GM23338 (cell line): ENCODE data around the gene GNAS. TPM values are rescaled to one million over a fixed set of nuclear protein-coding genes. Genes with fewer than 3 reads are reported as not detected.

Experiments
- ATAC-seq: fragments of 200-7000 bp; cut with Tn5 transposase; 3 replicates; pipeline ENCODE4 v1.9.1; 2020
- DNase-seq: peaks from one replicate; pipeline ENCODE4 v3.0.0-alpha.2; 2015; ENCODE audit warnings: low spot score
- H2AFZ ChIP-seq: fragments of 200-600 bp; sonication (generic); 2 replicates; pipeline ENCODE4 v1.8.0; 2016; ENCODE audit warnings: antibody characterized with exemption, mild to moderate bottlenecking, moderate library complexity
- H3F3A ChIP-seq: fragments of 200-600 bp; sonication (generic); replicated peaks from 2 replicates; pipeline ENCODE4 v1.8.0; 2017; ENCODE audit warnings: antibody characterized with exemption, mixed run types, low read depth
- H3K27ac ChIP-seq: fragments of 200-600 bp; sonication (generic); 2 replicates; pipeline ENCODE4 v1.6.1; 2016; ENCODE audit warnings: low read depth
- H3K27me3 ChIP-seq: fragments of 200-600 bp; sonication (generic); 2 replicates; pipeline ENCODE4 v1.8.0; 2016; ENCODE audit warnings: mild to moderate bottlenecking, mixed run types, moderate library complexity; ENCODE audit not compliant: insufficient read depth
- H3K36me3 ChIP-seq: fragments of 200-600 bp; sonication (generic); 2 replicates; pipeline ENCODE4 v1.8.0; 2016; ENCODE audit warnings: mild to moderate bottlenecking; ENCODE audit not compliant: insufficient read depth
- H3K4me1 ChIP-seq: fragments of 200-600 bp; sonication (generic); 2 replicates; pipeline ENCODE4 v1.8.0; 2016; ENCODE audit warnings: mild to moderate bottlenecking, moderate library complexity; ENCODE audit not compliant: insufficient read depth
- H3K4me2 ChIP-seq: fragments of 200-600 bp; sonication (generic); 2 replicates; pipeline ENCODE4 v1.7.1; 2017; ENCODE audit warnings: mixed run types
- H3K4me3 ChIP-seq: fragments of 200-600 bp; sonication (generic); 2 replicates; pipeline ENCODE4 v1.6.1; 2016; ENCODE audit warnings: mixed run types
- H3K79me2 ChIP-seq: fragments of 200-600 bp; sonication (generic); replicated peaks from 2 replicates; pipeline ENCODE4 v1.8.0; 2017; ENCODE audit warnings: mild to moderate bottlenecking; ENCODE audit not compliant: insufficient read depth
- H3K9me2 ChIP-seq: fragments of 200-600 bp; sonication (generic); 2 replicates; pipeline ENCODE4 v1.8.0; 2017; ENCODE audit not compliant: insufficient read depth
- H4K20me1 ChIP-seq: fragments of 200-600 bp; sonication (generic); replicated peaks from 2 replicates; pipeline ENCODE4 v1.8.0; 2017; ENCODE audit warnings: mild to moderate bottlenecking; ENCODE audit not compliant: insufficient read depth
- H3K27ac Mint-ChIP-seq: 2 replicates; pipeline ENCODE4 v1.8.0; 2020; ENCODE audit warnings: inconsistent platforms, mild to moderate bottlenecking, moderate library complexity, mixed read lengths
- H3K27me3 Mint-ChIP-seq: 3 replicates; pipeline ENCODE4 v1.8.0; 2022; ENCODE audit warnings: low read depth, mild to moderate bottlenecking, moderate library complexity, mixed read lengths, inconsistent platforms; ENCODE audit not compliant: insufficient read depth, poor library complexity
- H3K36me3 Mint-ChIP-seq: 3 replicates; pipeline ENCODE4 v1.8.0; 2021; ENCODE audit warnings: low read depth, mild to moderate bottlenecking, inconsistent platforms, moderate library complexity, mixed read lengths
- H3K4me1 Mint-ChIP-seq: 3 replicates; pipeline ENCODE4 v1.8.0; 2020; ENCODE audit warnings: mild to moderate bottlenecking, inconsistent platforms, mixed read lengths
- H3K4me3 Mint-ChIP-seq: 3 replicates; pipeline ENCODE4 v1.8.0; 2021; ENCODE audit warnings: moderate library complexity, mild to moderate bottlenecking, inconsistent platforms, mixed read lengths
- H3K9me3 Mint-ChIP-seq: 3 replicates; pipeline ENCODE4 v1.8.0; 2020; ENCODE audit warnings: moderate library complexity, mild to moderate bottlenecking, inconsistent platforms, mixed read lengths
- CREB1 ChIP-seq: fragments of 250-450 bp; sonication (Bioruptor Pico); IDR thresholded peaks from 2 replicates; pipeline ENCODE4 v1.5.0; 2020; ENCODE audit warnings: low read depth, mild to moderate bottlenecking, moderate library complexity
- CTCF ChIP-seq, 2 experiments: fragments of 200-600 bp in 1 of 2; sonication (generic) in 1 of 2; conservative IDR thresholded peaks; 2 replicates each; pipeline versions ENCODE4 v1.5.1 to v1.6.1; 2016 to 2017; ENCODE audit warnings: antibody characterized with exemption in 2 of 2, low read depth in 2 of 2, mild to moderate bottlenecking in 2 of 2, moderate library complexity in 1 of 2
- ETS1 ChIP-seq: IDR thresholded peaks from 2 replicates; pipeline ENCODE4 v1.6.1; 2016; ENCODE audit warnings: antibody characterized with exemption
- EZH2 ChIP-seq: fragments of 200-600 bp; sonication (generic); IDR thresholded peaks from one replicate; pipeline ENCODE4 v1.8.0; 2017; ENCODE audit warnings: antibody characterized with exemption, mild to moderate bottlenecking, low read depth; ENCODE audit not compliant: unreplicated experiment
- NANOG ChIP-seq: IDR thresholded peaks from 2 replicates; pipeline ENCODE4 v1.6.1; 2016; ENCODE audit warnings: antibody characterized with exemption, borderline replicate concordance
- STAT1 ChIP-seq: IDR thresholded peaks from one replicate; pipeline ENCODE4 v1.6.1; 2016; ENCODE audit warnings: antibody characterized with exemption; ENCODE audit not compliant: unreplicated experiment
- ZNF331 ChIP-seq: fragments of 250-450 bp; sonication (Bioruptor Pico); IDR thresholded peaks from 2 replicates; pipeline ENCODE4 v1.5.0; 2020; ENCODE audit warnings: low read depth, mild to moderate bottlenecking, moderate library complexity
- ZNF462 ChIP-seq: fragments of 250-450 bp; sonication (Bioruptor Pico); IDR thresholded peaks from 2 replicates; pipeline ENCODE4 v1.5.0; 2020; ENCODE audit warnings: mild to moderate bottlenecking, moderate library complexity
- polyA plus RNA-seq: library from polyadenylated mRNA; unstranded; fragments of >200 nt; fragmentation: Nextera tagmentation; extraction: Ambion mirVana; gene quantifications from 2 replicates; pipeline ENCODE4 v1.2.1, GENCODE V29; 2016
- total RNA-seq: library from RNA; depleted of rRNA; stranded (reverse); fragments of >200 nt; shearing (Covaris generic); gene quantifications from 2 replicates; pipeline ENCODE4 v1.2.3, GENCODE V29; 2014

The GNAS gene
- total and polyA plus RNA-seq, 2 experiments from 2014 or later = 917 to 1,042 TPM

- H4K20me1 ChIP-seq = peaks cover 35% of the 10 kb centered on the region
These were observed 54.4 kb downstream of the GNAS start for GRCh38 chr20:58906894-58907293.

More at GRCh38 chr20:58906894-58907293, 54.4 kb downstream of the GNAS start:
- Histone ChIP-seq H3K27me3 (no peaks in the 10 kb centered on the region), H3K9me2 (no peaks in the 10 kb centered on the region), H3K36me3 (peaks cover 83% of the 10 kb centered on the region), H3K27ac (peak overlapping the region; percentile 55; the same call in 1 of the 2 replicates), H3K4me1 (peaks cover 5% of the 10 kb centered on the region; the same call in 1 of the 2 replicates), H3K4me3 (no peak overlapping the region), H2AFZ (no peak overlapping the region), H3K4me2 (no peak overlapping the region), H3K79me2 (peaks cover 35% of the 10 kb centered on the region), H3F3A (peaks cover 35% of the 10 kb centered on the region)
- Mint-ChIP-seq H3K36me3 (peaks cover 97% of the 10 kb centered on the region), H3K4me1 (peaks cover 9% of the 10 kb centered on the region; the same call in 2 of the 3 replicates), H3K4me3 (no peak overlapping the region), H3K27me3 (peaks cover 8% of the 10 kb centered on the region), H3K9me3 (no peaks in the 10 kb centered on the region), H3K27ac (no peak overlapping the region)
- DNase-seq (no peak), ATAC-seq (no peak)
- TF ChIP-seq CREB1 (CRISPR knock-in tag) (no peak), CTCF (conservative IDR thresholded peaks at IDR 0.05; ENCODE audit: low read depth in 2 of 2) (no peak), NANOG (no peak), ZNF462 (no peak), STAT1 (no peak), EZH2 (no peak), ZNF331 (no peak), ETS1 (no peak)
